ENCODE data around the gene PGAP3.

GRCh38 chr17:39642291-39643074 is 45.4 kb downstream of the PGAP3 start:
- TF ChIP-seq, protein P1, sequence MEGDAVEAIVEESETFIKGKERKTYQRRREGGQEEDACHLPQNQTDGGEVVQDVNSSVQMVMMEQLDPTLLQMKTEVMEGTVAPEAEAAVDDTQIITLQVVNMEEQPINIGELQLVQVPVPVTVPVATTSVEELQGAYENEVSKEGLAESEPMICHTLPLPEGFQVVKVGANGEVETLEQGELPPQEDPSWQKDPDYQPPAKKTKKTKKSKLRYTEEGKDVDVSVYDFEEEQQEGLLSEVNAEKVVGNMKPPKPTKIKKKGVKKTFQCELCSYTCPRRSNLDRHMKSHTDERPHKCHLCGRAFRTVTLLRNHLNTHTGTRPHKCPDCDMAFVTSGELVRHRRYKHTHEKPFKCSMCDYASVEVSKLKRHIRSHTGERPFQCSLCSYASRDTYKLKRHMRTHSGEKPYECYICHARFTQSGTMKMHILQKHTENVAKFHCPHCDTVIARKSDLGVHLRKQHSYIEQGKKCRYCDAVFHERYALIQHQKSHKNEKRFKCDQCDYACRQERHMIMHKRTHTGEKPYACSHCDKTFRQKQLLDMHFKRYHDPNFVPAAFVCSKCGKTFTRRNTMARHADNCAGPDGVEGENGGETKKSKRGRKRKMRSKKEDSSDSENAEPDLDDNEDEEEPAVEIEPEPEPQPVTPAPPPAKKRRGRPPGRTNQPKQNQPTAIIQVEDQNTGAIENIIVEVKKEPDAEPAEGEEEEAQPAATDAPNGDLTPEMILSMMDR (conservative IDR thresholded peaks at IDR 0.05; ENCODE audit: low read length) = no peak
- TF ChIP-seq EZH2phosphoT487 (IDR thresholded peaks at IDR 0.05; ENCODE audit: borderline replicate concordance) = no peak

Measured in Loucy (cell line).